B cell (primary cell): Measurements from ENCODE around the gene LSM14A. TPM values are rescaled to one million over a fixed set of nuclear protein-coding genes. Genes with fewer than 3 reads are reported as not detected.
A peak's percentile ranks its signal among the peaks of the same experiment; 100 is the strongest.

Experiments
- ATAC-seq: fragments of 200-7000 bp; cut with Tn5 transposase; one replicate; pipeline ENCODE4 v1.10.0; 2021; ENCODE audit warnings: low read depth, mild to moderate bottlenecking, moderate number of reproducible peaks, moderate library complexity
- CTCF ChIA-PET: fragments of 350-600 bp; sonication (Branson Sonifier 250); formaldehyde crosslinking; loops from one replicate; lab custom pipeline; 2021; ENCODE audit warnings: antibody characterized with exemption, inconsistent platforms; lab: Charles Lee
- POLR2A ChIA-PET: fragments of 350-600 bp; sonication (Branson Sonifier 250); formaldehyde crosslinking; loops from one replicate; lab custom pipeline; 2021; ENCODE audit warnings: antibody characterized with exemption; lab: Charles Lee
- DNase-seq: peaks from one replicate; pipeline ENCODE4 v3.0.0; 2013
- H2AFZ ChIP-seq: 2 replicates; pipeline ENCODE4 v1.6.1; 2012; ENCODE audit warnings: mild to moderate bottlenecking, low read depth, low read length; ENCODE audit not compliant: insufficient read depth, poor library complexity, severe bottlenecking
- H3K27ac ChIP-seq, 2 donors: 1 replicate in 1 of 2; 2 replicates in 1 of 2; pipeline ENCODE4 v1.5.1; 2012 to 2013; ENCODE audit warnings: low read length in 2 of 2, mild to moderate bottlenecking in 2 of 2, moderate library complexity in 1 of 2
- H3K27me3 ChIP-seq, 4 experiments: fragments of 200-600 bp in 1 of 4; sonication (generic) in 1 of 4; replicated peaks in 1 of 4; 1 replicate in 2 of 4; 2 replicates in 2 of 4; pipeline versions ENCODE4 v1.6.1 to v1.7.0; 2013 to 2016; ENCODE audit warnings: low read length in 3 of 4, mild to moderate bottlenecking in 2 of 4, mixed read lengths in 1 of 4, moderate library complexity in 1 of 4; ENCODE audit not compliant: insufficient read depth in 4 of 4, control insufficient read depth in 3 of 4; ENCODE audit errors: control extremely low read depth in 1 of 4
- H3K36me3 ChIP-seq, 2 experiments: replicated peaks in 1 of 2; 1 replicate in 1 of 2; 2 replicates in 1 of 2; pipeline versions ENCODE4 v1.6.1 to v1.7.1; 2013; ENCODE audit warnings: low read length in 1 of 2; ENCODE audit not compliant: insufficient read depth in 2 of 2, control insufficient read depth in 1 of 2; ENCODE audit errors: control extremely low read depth in 1 of 2, extremely low read depth in 1 of 2
- H3K4me1 ChIP-seq, 2 donors: fragments of 200-600 bp in 1 of 2; sonication (generic) in 1 of 2; 1 replicate in 1 of 2; 2 replicates in 1 of 2; pipeline versions ENCODE4 v1.5.1 to v1.6.1; 2013 to 2017; ENCODE audit warnings: low read length in 2 of 2; ENCODE audit not compliant: control insufficient read depth in 2 of 2, insufficient read depth in 2 of 2
- H3K4me2 ChIP-seq: replicated peaks from 2 replicates; pipeline ENCODE3; 2012; ENCODE audit warnings: mild to moderate bottlenecking, low read depth, low read length; ENCODE audit not compliant: poor library complexity, severe bottlenecking
- H3K4me3 ChIP-seq, 5 experiments: fragments of 200-600 bp in 1 of 5; sonication (generic) in 1 of 5; 1 replicate in 3 of 5; 2 replicates in 2 of 5; pipeline versions ENCODE4 v1.5.1 to v1.7.0; 2011 to 2016; ENCODE audit warnings: low read length in 4 of 5, mild to moderate bottlenecking in 4 of 5, low read depth in 2 of 5, control low read depth in 1 of 5, moderate library complexity in 1 of 5; ENCODE audit not compliant: insufficient read depth in 1 of 5; ENCODE audit errors: control extremely low read depth in 1 of 5, extremely low read depth in 1 of 5
- H3K79me2 ChIP-seq: fragments of 200-600 bp; sonication (generic); one replicate; pipeline ENCODE4 v1.6.0; 2016; ENCODE audit warnings: low read length; ENCODE audit not compliant: control insufficient read depth, insufficient read depth
- H3K9ac ChIP-seq: fragments of 200-600 bp; sonication (generic); 2 replicates; pipeline ENCODE4 v1.6.1; 2017; ENCODE audit warnings: mild to moderate bottlenecking, low read length, moderate library complexity
- H3K9me3 ChIP-seq, 3 donors: one replicate each; pipeline versions ENCODE4 v1.6.1 to v1.7.1; 2013; ENCODE audit warnings: low read length in 2 of 3; ENCODE audit not compliant: control insufficient read depth in 2 of 3, insufficient read depth in 1 of 3; ENCODE audit errors: control extremely low read depth in 1 of 3
- H4K20me1 ChIP-seq: 2 replicates; pipeline ENCODE4 v1.6.0; 2012; ENCODE audit warnings: mild to moderate bottlenecking, low read length; ENCODE audit not compliant: insufficient read depth, control insufficient read depth, poor library complexity, severe bottlenecking
- H3K27ac Mint-ChIP-seq: one replicate; pipeline ENCODE4 v1.8.0; 2021; ENCODE audit warnings: mixed read lengths
- H3K27me3 Mint-ChIP-seq: one replicate; pipeline ENCODE4 v1.8.0; 2021; ENCODE audit warnings: mixed read lengths
- H3K4me1 Mint-ChIP-seq: one replicate; pipeline ENCODE4 v1.8.0; 2021; ENCODE audit warnings: mixed read lengths
- H3K4me3 Mint-ChIP-seq: one replicate; pipeline ENCODE4 v1.8.0; 2021; ENCODE audit warnings: mixed read lengths
- H3K9me3 Mint-ChIP-seq: one replicate; pipeline ENCODE4 v1.8.0; 2022; ENCODE audit warnings: mixed read lengths; ENCODE audit not compliant: insufficient read depth
- EZH2 ChIP-seq: IDR thresholded peaks from 2 replicates; pipeline ENCODE4 v1.6.1; 2012; ENCODE audit warnings: borderline replicate concordance, low read depth, mild to moderate bottlenecking, moderate library complexity, low read length; ENCODE audit not compliant: insufficient read depth, poor library complexity, severe bottlenecking
- WGBS: methylation state at CpG from one replicate; pipeline ENCODE4 v1.1.5; 2013; ENCODE audit warnings: missing lambda C conversion rate; ENCODE audit not compliant: insufficient coverage; 5-methylcytosine and 5-hydroxymethylcytosine counted together
- intact Hi-C: fragments of 100-400 bp; cut with micrococcal nuclease; formaldehyde crosslinking; loops from one replicate; pipeline ENCODE4 v1.10.0; 2022
- polyA plus RNA-seq: library from polyadenylated mRNA; depleted of rRNA; stranded (reverse); fragments of >200 nt; gene quantifications from 2 replicates; pipeline ENCODE4 v1.2.3, GENCODE V29; 2012
- total RNA-seq, 2 donors: library from RNA; stranded (reverse); fragments of 120-200 nt in 1 of 2; gene quantifications; 1 replicate in 1 of 2; 2 replicates in 1 of 2; pipeline versions ENCODE4 v1.2.3 to v1.2.4, GENCODE V29; 2013 to 2022
- TF ChIP-seq, protein P1 (sequence below): fragments of 200-600 bp; IDR thresholded peaks from one replicate; pipeline ENCODE4 v1.8.0; 2022; ENCODE audit warnings: antibody characterized with exemption, mild to moderate bottlenecking

LSM14A gene
- total and polyA plus RNA-seq, 2 donors (not counting 1 experiment from before 2014, with no cell fraction given): 90.7 to 163 TPM

DNA sequence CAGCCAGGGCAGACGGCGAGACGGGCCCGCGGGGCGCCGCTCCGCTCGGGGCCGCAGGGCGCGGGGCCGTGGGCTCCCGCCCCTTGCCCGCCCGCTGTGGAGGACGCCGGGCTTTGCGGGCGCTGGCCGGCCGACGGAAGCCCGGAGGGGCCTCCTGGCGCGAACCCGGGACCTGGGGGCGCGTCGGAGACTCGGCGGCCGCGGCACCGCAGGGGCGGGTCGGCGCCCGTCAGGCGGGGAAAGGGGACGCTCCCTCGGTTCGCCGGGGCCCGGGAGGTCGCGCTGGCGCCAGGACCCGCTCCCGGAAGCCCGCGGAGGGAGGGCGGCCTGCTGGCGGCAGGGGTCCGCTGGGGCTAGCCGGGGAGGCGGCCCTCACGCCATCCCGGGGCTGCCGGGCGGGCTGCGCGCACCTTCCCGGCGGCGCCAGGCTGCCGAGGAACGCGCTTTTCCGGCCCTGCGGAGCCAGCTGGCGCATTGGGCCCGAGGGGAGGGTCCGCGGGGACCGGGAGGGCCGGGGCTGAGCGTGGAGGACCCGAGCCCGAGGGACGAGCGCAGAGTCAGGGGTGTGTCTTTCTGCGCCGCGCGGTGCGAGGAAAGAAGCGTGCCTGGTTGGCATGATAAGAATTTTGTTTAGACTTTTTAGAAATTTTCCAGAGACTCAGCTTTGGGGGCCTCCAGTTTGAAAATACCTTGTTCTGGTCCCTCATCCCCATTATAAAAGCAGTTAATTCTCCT, 82.6 kb downstream of the LSM14A start:
- H3K4me1 ChIP-seq: peaks cover 13 to 28% of the 10 kb centered on the region in 2 donors
- CTCF ChIA-PET: interaction anchor here (0.7 kb wide), 1 partner anchor 14 kb away, joined by 3 read pairs; no protein-coding TSS in a partner anchor

More for the DNA sequence above, 82.6 kb downstream of the LSM14A start:
- Histone ChIP-seq H3K27ac (peak overlapping the region; percentile 6 to 78), H4K20me1 (peaks cover 13% of the 10 kb centered on the region), H3K9me3 (no peaks in the 10 kb centered on the region), H3K79me2 (peaks cover 61% of the 10 kb centered on the region), H3K4me2 (peak overlapping the region; percentile 87), H3K4me3 (peak overlapping the region; percentile 49 to 93 (median 81)), H3K36me3 (peaks cover 2 to 3% of the 10 kb centered on the region in 2 experiments), H3K27me3 (no peaks in the 10 kb centered on the region), H2AFZ (peak overlapping the region; percentile 70), H3K9ac (peak overlapping the region; percentile 81)
- Mint-ChIP-seq H3K4me1 (peaks cover 36% of the 10 kb centered on the region), H3K27ac (peak overlapping the region; percentile 89), H3K9me3 (peaks cover 2% of the 10 kb centered on the region), H3K4me3 (peak overlapping the region; percentile 89), H3K27me3 (no peaks in the 10 kb centered on the region)
- intact Hi-C loops: loop anchor here (1.0 to 10.0 kb wide), 3 partner anchors 15 to 82 kb away; partner anchors contain the start of gene LSM14A
- POLR2A ChIA-PET: interaction anchor here (0.6 to 1.5 kb wide), 3 partner anchors 15 to 82 kb away, joined by 4 to 6 read pairs (median 4); no protein-coding TSS in a partner anchor
- under 1% methylated on average over 87 of the region's 88 CpGs for WGBS
- peak; percentile 72 for DNase-seq
- peak; percentile 61 for ATAC-seq
- TF ChIP-seq, protein P1, sequence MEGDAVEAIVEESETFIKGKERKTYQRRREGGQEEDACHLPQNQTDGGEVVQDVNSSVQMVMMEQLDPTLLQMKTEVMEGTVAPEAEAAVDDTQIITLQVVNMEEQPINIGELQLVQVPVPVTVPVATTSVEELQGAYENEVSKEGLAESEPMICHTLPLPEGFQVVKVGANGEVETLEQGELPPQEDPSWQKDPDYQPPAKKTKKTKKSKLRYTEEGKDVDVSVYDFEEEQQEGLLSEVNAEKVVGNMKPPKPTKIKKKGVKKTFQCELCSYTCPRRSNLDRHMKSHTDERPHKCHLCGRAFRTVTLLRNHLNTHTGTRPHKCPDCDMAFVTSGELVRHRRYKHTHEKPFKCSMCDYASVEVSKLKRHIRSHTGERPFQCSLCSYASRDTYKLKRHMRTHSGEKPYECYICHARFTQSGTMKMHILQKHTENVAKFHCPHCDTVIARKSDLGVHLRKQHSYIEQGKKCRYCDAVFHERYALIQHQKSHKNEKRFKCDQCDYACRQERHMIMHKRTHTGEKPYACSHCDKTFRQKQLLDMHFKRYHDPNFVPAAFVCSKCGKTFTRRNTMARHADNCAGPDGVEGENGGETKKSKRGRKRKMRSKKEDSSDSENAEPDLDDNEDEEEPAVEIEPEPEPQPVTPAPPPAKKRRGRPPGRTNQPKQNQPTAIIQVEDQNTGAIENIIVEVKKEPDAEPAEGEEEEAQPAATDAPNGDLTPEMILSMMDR: no peak
- no peak for TF ChIP-seq EZH2
